Suprapubic skin (tissue), 4 donors: Measurements from ENCODE around the gene VSNL1. TPM values are rescaled to one million over a fixed set of nuclear protein-coding genes. Genes with fewer than 3 reads are reported as not detected.

Experiments used
- DNase-seq, 2 donors: peaks; one replicate each; pipeline ENCODE4 v3.0.0-alpha.2; 2019; ENCODE audit warnings: low spot score in 2 of 2
- H3K27ac ChIP-seq: fragments of 200-600 bp; sonication (generic); one replicate; pipeline ENCODE4 v1.5.1; 2019
- H3K27me3 ChIP-seq: fragments of 200-600 bp; sonication (generic); one replicate; pipeline ENCODE4 v1.5.1; 2019
- H3K36me3 ChIP-seq: fragments of 200-600 bp; sonication (generic); one replicate; pipeline ENCODE4 v1.5.1; 2019
- H3K4me1 ChIP-seq: fragments of 200-600 bp; sonication (generic); one replicate; pipeline ENCODE4 v1.5.1; 2019
- H3K4me3 ChIP-seq: fragments of 200-600 bp; sonication (generic); one replicate; pipeline ENCODE4 v1.5.1; 2019; ENCODE audit warnings: mild to moderate bottlenecking
- H3K9me3 ChIP-seq: fragments of 200-600 bp; sonication (generic); one replicate; pipeline ENCODE4 v1.5.1; 2019
- EP300 ChIP-seq: sonication (generic); formaldehyde crosslinking; IDR thresholded peaks from one replicate; pipeline ENCODE4 v1.6.1; 2017; ENCODE audit warnings: antibody characterized with exemption
- POLR2A ChIP-seq, 2 donors: fragments of 450-650 bp; IDR thresholded peaks; one replicate each; pipeline ENCODE4 v1.6.1; 2017; ENCODE audit warnings: antibody characterized with exemption in 2 of 2, mild to moderate bottlenecking in 2 of 2, moderate library complexity in 2 of 2
- POLR2AphosphoS5 ChIP-seq, 3 donors: sonication (generic); formaldehyde crosslinking; IDR thresholded peaks; one replicate each; pipeline ENCODE4 v1.6.1; 2017; ENCODE audit warnings: antibody characterized with exemption in 3 of 3
- WGBS: methylation state at CpG from one replicate; pipeline ENCODE4 v1.1.5; 2018; 5-methylcytosine and 5-hydroxymethylcytosine counted together
- total RNA-seq, 4 donors: library from RNA; depleted of rRNA; stranded (reverse); fragments of >200 nt; gene quantifications; one replicate each; pipeline ENCODE4 v1.1.0, GENCODE V29; 2016
- TF ChIP-seq, protein P1 (sequence below), 2 donors: fragments of 200-600 bp in 1 of 2; fragments of 450-650 bp in 1 of 2; sonication (generic) in 1 of 2; IDR thresholded peaks; one replicate each; pipeline ENCODE4 v1.5.1; 2016 to 2019; ENCODE audit warnings: antibody characterized with exemption in 2 of 2, mild to moderate bottlenecking in 1 of 2, moderate library complexity in 1 of 2

The VSNL1 gene
- total RNA-seq, 4 donors from 2014 or later: 6.0 to 18.8 (median 15.2) TPM

DNA sequence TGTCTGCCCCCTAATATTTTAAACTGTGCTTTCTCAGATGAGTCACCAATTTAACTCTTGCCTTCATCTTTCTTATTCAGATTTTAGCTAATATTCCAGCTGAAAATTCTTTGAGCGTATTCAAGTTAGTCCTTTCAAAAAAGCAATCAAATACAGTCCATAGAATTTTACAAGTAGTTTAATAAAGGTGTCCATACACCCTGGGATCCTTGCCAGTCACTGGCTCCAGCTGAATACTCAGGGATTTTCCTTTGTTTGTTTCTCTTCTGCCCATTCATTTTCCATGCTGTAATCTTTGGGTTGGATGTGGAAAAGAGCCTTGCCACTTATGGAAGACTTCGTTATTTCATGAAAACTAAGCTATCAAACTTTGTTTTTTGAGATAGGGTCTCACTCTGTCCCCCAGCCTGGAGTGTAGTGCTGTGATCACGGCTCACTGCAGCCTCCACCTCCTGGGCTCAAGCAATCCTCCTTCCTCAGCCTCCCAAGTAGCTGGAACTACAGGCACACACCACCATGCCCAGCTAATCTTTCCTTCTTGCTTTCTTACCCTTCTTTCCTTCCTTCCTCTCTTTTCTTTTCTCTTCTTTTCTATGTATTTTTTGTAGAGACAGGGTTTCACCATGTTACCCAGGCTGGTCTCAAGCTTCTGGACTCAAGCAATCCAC, 34.0 kb downstream of the VSNL1 start:
- DNase-seq: no peak
- Histone ChIP-seq H3K9me3 (no peaks in the 10 kb centered on the region), H3K36me3 (no peaks in the 10 kb centered on the region), H3K4me1 (no peaks in the 10 kb centered on the region), H3K4me3 (no peak overlapping the region), H3K27me3 (no peaks in the 10 kb centered on the region), H3K27ac (no peak overlapping the region)
- no peak for TF ChIP-seq POLR2A (IDR thresholded peaks at IDR 0.05)
- TF ChIP-seq, protein P1, sequence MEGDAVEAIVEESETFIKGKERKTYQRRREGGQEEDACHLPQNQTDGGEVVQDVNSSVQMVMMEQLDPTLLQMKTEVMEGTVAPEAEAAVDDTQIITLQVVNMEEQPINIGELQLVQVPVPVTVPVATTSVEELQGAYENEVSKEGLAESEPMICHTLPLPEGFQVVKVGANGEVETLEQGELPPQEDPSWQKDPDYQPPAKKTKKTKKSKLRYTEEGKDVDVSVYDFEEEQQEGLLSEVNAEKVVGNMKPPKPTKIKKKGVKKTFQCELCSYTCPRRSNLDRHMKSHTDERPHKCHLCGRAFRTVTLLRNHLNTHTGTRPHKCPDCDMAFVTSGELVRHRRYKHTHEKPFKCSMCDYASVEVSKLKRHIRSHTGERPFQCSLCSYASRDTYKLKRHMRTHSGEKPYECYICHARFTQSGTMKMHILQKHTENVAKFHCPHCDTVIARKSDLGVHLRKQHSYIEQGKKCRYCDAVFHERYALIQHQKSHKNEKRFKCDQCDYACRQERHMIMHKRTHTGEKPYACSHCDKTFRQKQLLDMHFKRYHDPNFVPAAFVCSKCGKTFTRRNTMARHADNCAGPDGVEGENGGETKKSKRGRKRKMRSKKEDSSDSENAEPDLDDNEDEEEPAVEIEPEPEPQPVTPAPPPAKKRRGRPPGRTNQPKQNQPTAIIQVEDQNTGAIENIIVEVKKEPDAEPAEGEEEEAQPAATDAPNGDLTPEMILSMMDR (IDR thresholded peaks at IDR 0.05): no peak
- 85% methylated on average over 3 of the region's 3 CpGs for WGBS

DNA sequence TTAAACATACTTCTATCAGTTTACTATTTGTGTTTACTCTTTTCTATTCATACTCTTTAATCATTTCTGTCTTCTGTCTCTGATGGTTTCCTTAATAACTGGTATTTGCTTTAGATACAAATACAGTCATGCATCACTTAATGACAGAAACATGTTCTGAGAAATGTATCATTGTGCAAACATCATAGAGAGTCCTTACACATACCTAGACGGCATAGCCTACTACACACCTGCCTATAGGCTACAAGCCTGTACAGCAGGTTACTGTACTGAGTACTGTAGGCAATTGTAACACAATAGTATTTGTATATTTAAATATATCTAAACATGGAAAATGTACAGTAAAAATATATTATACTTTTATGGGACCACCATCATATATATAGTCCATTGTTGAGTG, 36.3 kb downstream of the VSNL1 start:
- DNase-seq: no peak

DNA sequence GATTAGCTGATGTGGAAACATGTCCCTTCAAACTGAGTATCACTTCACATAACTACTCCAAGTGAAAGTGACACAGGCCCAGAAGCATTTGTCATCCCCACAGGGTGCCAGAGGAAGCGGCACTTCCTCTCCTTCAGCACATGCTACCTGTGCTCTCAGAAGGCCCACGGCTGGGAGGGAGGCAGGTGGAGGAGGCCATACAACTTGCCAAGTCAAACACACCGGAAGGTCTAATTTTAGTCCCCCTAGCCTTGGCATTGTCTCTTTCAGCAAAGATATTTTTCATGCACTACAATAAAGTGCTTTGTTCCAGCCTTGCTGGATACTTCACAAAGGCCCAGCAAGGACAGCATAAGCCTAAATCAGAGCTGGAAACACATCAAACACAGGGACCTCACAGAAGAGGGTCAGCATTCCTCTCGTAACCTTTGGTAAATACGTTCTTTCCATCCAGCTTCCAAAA, 38.0 kb downstream of the VSNL1 start:
- no peak overlapping the region for H3K27ac ChIP-seq
- 70% methylated on average over 5 of the region's 5 CpGs for WGBS
- H3K4me3 ChIP-seq: no peak overlapping the region

More for the DNA sequence above, 36.3 kb downstream of the VSNL1 start:
- Histone ChIP-seq H3K4me3 (no peak overlapping the region), H3K36me3 (no peaks in the 10 kb centered on the region), H3K9me3 (no peaks in the 10 kb centered on the region), H3K4me1 (no peaks in the 10 kb centered on the region), H3K27ac (no peak overlapping the region), H3K27me3 (no peaks in the 10 kb centered on the region)
- TF ChIP-seq, protein P1 (IDR thresholded peaks at IDR 0.05): no peak
- TF ChIP-seq EP300: no peak
- no peak for TF ChIP-seq POLR2A (IDR thresholded peaks at IDR 0.05)
- WGBS: 73% methylated on average over 1 of the region's 1 CpG

GRCh38 chr2:17579605-17580318, 39.3 kb downstream of the VSNL1 start:
- no peaks in the 10 kb centered on the region for H3K36me3 ChIP-seq
- 64% methylated on average over 3 of the region's 3 CpGs for WGBS
- DNase-seq: no peak
- peaks cover 6% of the 10 kb centered on the region for H3K4me1 ChIP-seq
- no peaks in the 10 kb centered on the region for H3K9me3 ChIP-seq
- peak overlapping the region; percentile 37 for H3K27ac ChIP-seq
- TF ChIP-seq POLR2AphosphoS5 (IDR thresholded peaks at IDR 0.05) (no peak), EP300 (no peak), POLR2A (IDR thresholded peaks at IDR 0.05) (no peak)
- TF ChIP-seq, protein P1 (IDR thresholded peaks at IDR 0.05): no peak
- no peak overlapping the region for H3K4me3 ChIP-seq
- H3K27me3 ChIP-seq: no peaks in the 10 kb centered on the region

More for the DNA sequence above, 38.0 kb downstream of the VSNL1 start:
- Histone ChIP-seq H3K27me3 (no peaks in the 10 kb centered on the region), H3K4me1 (no peaks in the 10 kb centered on the region), H3K36me3 (no peaks in the 10 kb centered on the region), H3K9me3 (no peaks in the 10 kb centered on the region)
- no peak for DNase-seq
- TF ChIP-seq POLR2A (IDR thresholded peaks at IDR 0.05): no peak
- TF ChIP-seq, protein P1 (IDR thresholded peaks at IDR 0.05): no peak
- TF ChIP-seq EP300: no peak
- no peak for TF ChIP-seq POLR2AphosphoS5 (IDR thresholded peaks at IDR 0.05)

- H3K4me1 ChIP-seq: peaks cover 10% of the 10 kb centered on the region
- TF ChIP-seq POLR2AphosphoS5 (IDR thresholded peaks at IDR 0.05): no peak
- TF ChIP-seq, protein P1 (IDR thresholded peaks at IDR 0.05): no peak
- TF ChIP-seq EP300: no peak
- no peak for TF ChIP-seq POLR2A (IDR thresholded peaks at IDR 0.05)
- H3K27me3 ChIP-seq: no peaks in the 10 kb centered on the region
- H3K36me3 ChIP-seq: no peaks in the 10 kb centered on the region
- H3K27ac ChIP-seq: peak overlapping the region; percentile 26
- no peak overlapping the region for H3K4me3 ChIP-seq
- DNase-seq: no peak
- 52% methylated on average over 2 of the region's 2 CpGs for WGBS
- no peaks in the 10 kb centered on the region for H3K9me3 ChIP-seq
Observed at GRCh38 chr2:17580319-17580715, 39.8 kb downstream of the VSNL1 start.
